Stimulated activated CD4-positive, alpha-beta T cell treated with anti-CD3 and anti-CD28 coated beads, Interleukin-12 subunit alpha, Interleukin-12 subunit beta, amount 100 ng/mL, for 4 hours (primary cell): ENCODE results near the gene RTEL1.
A peak's percentile ranks its signal among the peaks of the same experiment; 100 is the strongest.

ENCODE experiments used
- DNase-seq: peaks from one replicate; pipeline ENCODE4 v3.0.0-alpha.2; 2020

The RTEL1 gene

GRCh38 chr20:63673951-63674350 is 15.8 kb downstream of the RTEL1 start:
- DNase-seq = no peak

- no peak for DNase-seq
Observed at GRCh38 chr20:63675681-63676368, 17.7 kb downstream of the RTEL1 start.

- DNase-seq = no peak
Observed at GRCh38 chr20:63678071-63678470, 20.0 kb downstream of the RTEL1 start.

DNA sequence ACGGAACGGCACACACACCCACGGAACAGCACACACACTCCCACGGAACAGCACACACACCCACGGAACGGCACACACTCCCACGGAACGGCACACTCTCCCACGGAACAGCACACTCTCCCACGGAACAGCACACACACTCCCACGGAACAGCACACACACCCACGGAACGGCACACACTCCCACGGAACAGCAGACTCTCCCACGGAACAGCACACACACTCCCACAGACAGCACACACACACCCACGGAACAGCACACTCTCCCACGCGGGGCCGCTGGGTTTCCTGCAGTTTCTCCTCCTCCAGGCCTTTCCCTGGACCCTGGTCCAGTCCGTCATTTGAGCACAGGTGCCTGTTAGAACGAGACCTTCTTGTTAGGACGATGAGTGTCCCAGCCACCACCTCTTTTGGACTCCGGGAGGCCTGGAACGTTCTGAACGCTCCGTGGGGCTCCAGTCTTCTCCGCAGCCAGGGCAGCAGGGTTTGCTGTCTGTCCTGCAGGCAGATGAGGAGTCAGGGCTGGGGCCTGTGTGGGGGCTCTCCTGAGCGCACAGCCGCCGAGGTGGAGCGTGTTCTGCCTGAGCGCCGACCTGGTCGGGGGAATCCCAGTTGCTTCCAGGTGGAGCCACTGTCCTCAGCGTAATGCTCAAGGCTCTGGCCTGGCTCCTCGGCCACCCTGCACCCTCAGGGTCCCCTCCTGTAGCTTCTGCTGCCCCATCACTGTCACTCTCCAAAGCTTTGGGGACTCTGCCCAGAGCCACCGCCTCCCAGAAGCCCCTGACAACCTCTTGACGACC is 20.8 kb downstream of the RTEL1 start:
- no peak for DNase-seq

GRCh38 chr20:63679799-63680305 is 21.7 kb downstream of the RTEL1 start:
- no peak for DNase-seq

- no peak for DNase-seq
Observed at GRCh38 chr20:63680427-63680826, 22.3 kb downstream of the RTEL1 start.

DNA sequence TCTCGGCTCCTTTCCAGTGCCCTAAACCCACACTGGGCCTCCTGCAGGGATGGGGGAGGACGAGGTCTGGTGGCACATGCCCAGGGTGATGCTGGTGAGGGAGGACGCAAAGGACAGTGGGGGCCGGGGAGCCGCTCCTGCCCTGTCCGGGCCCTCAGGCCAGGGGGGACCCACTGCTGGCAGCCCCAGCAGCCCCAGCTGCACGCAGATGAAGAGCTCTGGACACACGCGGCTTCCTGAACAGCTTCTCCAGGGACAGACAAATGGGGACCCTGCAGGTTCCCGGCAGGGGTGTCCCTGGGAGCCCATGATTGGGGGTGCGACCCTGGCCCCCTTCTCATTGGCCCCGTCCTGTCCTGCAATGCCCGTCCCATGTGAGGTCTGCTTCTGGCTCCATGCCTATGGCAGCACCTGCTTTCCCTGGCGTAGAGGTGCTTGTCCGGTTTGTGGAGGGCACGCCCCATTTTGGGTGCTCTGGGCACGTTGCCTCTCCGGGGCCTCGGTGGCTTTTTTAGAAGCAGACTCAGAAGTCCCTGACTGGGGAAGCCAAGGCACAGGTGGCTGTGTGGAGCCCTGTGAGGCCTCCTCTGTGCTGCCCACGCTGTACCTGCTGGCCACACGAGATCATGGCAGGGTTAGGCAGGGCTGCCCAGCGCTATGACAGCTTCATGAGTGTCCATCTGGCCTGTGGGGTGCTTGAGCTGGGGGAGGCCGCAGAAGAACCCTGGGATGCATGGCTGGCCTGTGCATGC is 22.9 kb downstream of the RTEL1 start:
- DNase-seq = no peak

- no peak for DNase-seq
Observed at GRCh38 chr20:63681609-63682142, 23.6 kb downstream of the RTEL1 start.

GRCh38 chr20:63682384-63683139 is 24.4 kb downstream of the RTEL1 start:
- DNase-seq = no peak

DNA sequence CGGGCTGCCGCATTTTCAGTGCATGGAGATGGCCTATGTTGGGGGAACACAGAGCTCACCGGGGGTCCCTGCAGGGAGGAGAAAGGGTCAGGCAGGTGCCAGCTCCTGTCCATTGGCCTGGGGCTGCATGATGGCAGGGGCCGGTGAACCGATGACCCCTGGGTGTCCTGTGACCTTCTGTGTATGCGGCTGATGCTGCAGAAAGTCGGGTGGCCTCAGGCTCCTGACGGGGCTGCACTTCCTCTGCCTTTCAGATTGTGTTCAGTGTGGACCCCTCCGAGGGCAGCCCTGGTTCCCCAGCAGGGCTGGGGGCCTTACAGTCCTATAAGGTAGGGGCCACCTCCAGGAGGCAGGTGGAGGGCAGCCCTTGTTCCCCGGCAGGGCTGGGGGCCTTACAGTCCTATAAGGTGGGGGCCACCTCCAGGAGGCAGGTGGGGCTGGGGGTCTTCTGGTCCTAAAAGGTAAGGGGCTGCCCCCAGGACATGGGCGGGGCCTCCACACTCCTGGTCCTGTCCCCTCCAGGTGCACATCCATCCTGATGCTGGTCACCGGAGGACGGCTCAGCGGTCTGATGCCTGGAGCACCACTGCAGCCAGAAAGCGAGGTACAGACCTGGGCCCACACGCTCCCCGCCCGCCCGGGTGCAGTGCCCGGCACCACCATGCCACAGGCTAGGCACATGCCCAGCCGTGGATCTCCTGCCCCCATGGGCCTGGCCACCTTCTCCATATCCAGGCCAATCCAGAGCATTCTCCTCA is 27.3 kb downstream of the RTEL1 start:
- DNase-seq = no peak

DNA sequence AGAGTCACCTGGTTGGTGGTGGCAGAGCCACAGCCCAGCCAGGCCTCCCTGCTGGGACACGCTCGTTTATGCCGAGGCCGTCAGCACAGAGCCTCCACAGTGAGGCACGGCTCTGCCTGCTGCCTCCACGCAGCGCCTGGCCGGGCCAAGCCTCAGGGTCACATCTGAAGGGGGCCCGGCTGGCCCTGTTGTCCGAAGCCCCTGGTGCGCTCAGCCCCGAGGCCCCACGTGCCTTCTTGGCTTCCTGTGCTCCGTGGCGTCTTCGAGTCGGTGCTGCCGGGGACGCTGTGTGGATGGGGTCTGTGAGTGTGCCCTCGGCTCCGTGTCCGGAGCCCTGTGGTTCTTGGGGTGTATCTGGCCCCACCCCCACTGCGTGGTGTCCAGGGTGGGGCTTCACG is 28.0 kb downstream of the RTEL1 start:
- no peak for DNase-seq

- peak; percentile 60 for DNase-seq
Observed at GRCh38 chr20:63686492-63687321, 28.6 kb downstream of the RTEL1 start.

DNA sequence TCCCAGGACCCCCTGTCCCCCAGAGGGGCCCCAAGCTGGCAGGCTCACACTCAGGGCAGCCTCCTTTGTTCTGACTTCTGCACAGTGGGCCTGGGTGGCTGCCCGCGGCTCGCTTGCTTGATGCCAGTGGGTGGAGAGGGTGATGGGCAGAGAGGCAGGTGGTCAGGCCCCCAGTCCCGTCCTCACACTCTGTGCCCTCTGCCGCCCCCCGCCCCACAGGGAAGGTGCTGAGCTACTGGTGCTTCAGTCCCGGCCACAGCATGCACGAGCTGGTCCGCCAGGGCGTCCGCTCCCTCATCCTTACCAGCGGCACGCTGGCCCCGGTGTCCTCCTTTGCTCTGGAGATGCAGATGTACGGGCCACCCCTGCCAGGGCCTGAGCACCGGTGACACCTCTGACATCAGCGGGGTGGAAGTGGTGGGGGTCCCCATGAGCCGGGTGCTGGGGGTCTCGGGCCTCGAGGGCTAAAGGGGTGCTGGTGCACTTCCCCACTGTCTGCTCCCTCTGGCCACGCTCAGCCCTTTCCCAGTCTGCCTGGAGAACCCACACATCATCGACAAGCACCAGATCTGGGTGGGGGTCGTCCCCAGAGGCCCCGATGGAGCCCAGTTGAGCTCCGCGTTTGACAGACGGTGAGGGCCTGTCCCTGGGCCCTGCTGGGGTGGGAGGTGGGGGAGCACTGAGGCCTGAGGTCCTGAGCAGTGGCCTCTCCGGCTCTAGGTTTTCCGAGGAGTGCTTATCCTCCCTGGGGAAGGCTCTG is 29.5 kb downstream of the RTEL1 start:
- no peak for DNase-seq

DNA sequence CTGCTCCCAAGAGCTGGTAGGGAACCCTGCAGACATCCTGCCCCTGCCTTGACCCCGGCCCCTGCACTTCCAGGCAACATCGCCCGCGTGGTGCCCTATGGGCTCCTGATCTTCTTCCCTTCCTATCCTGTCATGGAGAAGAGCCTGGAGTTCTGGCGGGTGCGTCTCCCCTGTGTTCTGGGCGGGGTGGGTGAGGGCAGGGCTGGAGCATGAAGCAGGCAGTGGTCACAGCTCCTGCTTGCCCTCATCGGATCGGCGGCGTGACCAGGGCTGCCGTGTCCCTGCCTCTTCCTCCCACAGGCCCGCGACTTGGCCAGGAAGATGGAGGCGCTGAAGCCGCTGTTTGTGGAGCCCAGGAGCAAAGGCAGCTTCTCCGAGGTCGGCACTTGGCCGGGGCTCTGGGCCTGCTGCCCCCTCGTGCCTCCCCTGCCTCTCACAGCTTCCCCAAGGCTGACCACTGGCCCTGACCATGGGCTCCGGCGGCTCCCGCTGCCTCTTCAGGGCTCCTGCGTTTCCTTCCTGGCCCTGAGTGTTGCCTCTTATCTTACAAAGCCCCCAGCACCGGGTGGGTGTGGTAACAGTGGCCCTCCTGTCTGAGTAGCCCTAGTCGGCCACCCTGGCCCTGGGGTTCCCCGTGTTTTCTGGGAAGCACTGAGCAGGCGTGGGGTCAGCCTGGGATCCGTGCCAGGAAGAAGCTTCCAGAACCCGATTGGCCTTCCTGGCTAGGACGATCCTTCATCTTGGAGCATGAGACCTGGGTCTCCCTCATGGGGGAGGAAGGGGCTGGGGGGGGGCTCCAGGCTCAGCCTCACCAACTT is 30.3 kb downstream of the RTEL1 start:
- no peak for DNase-seq

DNA sequence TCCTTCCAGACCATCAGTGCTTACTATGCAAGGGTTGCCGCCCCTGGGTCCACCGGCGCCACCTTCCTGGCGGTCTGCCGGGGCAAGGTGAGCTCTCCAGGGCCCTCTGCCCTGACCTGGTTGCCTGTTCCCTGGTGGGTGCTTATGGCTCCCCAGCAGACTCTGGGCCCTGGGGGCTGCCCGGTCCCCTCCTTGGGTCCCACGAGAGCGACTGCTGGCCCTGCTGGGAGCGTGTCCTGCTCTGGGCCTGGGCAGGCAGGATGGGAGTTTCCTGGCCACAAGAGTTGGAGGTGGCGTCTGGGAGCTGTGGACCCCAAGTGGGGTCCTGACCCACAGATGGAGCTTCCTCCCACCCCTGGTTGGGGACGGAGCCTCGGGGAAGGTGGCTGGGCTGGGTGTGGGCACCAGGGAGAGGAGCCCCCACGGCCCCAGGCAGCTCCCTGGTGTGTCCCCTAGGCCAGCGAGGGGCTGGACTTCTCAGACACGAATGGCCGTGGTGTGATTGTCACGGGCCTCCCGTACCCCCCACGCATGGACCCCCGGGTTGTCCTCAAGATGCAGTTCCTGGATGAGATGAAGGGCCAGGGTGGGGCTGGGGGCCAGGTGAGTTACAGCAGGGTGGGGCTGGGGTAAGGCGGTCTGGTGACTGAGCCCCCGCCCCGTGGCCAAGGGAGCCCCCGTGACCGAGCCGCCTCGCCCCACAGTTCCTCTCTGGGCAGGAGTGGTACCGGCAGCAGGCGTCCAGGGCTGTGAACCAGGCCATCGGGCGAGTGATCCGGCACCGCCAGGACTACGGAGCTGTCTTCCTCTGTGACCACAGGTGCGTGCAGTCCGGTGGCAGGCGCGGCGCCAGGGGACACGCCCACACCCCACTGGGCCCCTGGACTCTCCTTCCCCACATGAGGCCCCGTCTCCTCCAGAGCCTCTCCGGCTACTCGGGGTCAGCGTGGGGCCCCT is 31.2 kb downstream of the RTEL1 start:
- DNase-seq = no peak

DNA sequence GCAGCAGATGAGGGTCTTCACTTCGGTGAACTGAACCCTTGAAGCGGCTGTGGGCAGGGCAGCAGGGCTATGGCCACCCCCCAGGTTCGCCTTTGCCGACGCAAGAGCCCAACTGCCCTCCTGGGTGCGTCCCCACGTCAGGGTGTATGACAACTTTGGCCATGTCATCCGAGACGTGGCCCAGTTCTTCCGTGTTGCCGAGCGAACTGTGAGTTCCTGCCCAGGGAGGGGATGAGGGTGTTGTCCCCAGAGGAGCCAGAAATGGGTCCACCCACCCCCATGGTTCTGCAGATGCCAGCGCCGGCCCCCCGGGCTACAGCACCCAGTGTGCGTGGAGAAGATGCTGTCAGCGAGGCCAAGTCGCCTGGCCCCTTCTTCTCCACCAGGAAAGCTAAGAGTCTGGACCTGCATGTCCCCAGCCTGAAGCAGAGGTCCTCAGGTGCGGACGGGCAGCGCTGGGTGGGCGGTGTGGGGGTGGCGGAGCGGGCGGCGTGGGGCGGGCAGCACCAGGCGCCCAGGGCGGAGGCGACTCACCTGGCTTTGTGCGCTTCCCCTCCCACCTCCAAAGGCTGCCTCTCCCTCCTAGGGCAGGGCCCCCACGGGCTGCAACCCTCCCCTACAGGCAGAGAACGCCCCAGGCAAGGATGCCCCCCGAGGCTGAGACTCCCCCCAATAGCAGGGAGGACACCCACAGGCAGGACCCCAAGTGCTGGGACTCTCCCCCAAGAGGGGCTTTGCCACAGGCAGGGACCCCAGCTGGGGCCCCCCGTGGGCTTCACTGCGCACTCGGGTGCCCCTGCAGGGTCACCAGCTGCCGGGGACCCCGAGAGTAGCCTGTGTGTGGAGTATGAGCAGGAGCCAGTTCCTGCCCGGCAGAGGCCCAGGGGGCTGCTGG is 32.1 kb downstream of the RTEL1 start:
- no peak for DNase-seq
